Measurements from ENCODE around the gene SERPINA5.

Gene SERPINA5

GRCh38 chr14:94560751-94561655 is 20.2 kb upstream of the SERPINA5 start, which contains the start of gene SERPINA4:
Gene SERPINA4 (plus strand): TSS chr14:94561442. CDS start chr14:94563483, 2,041 bp downstream.
- no peaks in the 10 kb centered on the region for H3K9me3 ChIP-seq (ENCODE audit: low read length)
- H3K4me1 ChIP-seq (ENCODE audit: insufficient read depth, low read length), result no peaks in the 10 kb centered on the region
- H3K36me3 ChIP-seq (ENCODE audit: insufficient read depth, low read length), result no peaks in the 10 kb centered on the region
- H3K4me3 ChIP-seq (ENCODE audit: low read length), result no peak within 1 kb of the TSS
- H3K27me3 ChIP-seq (ENCODE audit: insufficient read depth, low read length), result no peaks in the 10 kb centered on the region
- H2AFZ ChIP-seq (ENCODE audit: low read depth, low read length), result no peak within 1 kb of the TSS

- no peaks in the 10 kb centered on the region for H3K9me3 ChIP-seq (ENCODE audit: low read length)
- no peaks in the 10 kb centered on the region for H3K36me3 ChIP-seq (ENCODE audit: insufficient read depth, low read length)
- no peak overlapping the region for H2AFZ ChIP-seq (ENCODE audit: low read depth, low read length)
- no peak overlapping the region for H3K4me3 ChIP-seq (ENCODE audit: low read length)
- no peaks in the 10 kb centered on the region for H3K4me1 ChIP-seq (ENCODE audit: insufficient read depth, low read length)
- no peaks in the 10 kb centered on the region for H3K27me3 ChIP-seq (ENCODE audit: insufficient read depth, low read length)
These were observed 19.6 kb upstream of the SERPINA5 start for GRCh38 chr14:94561656-94562010.

- H3K9me3 ChIP-seq (ENCODE audit: low read length), result no peaks in the 10 kb centered on the region
- no peaks in the 10 kb centered on the region for H3K36me3 ChIP-seq (ENCODE audit: insufficient read depth, low read length)
- no peaks in the 10 kb centered on the region for H3K4me1 ChIP-seq (ENCODE audit: insufficient read depth, low read length)
- H3K27me3 ChIP-seq (ENCODE audit: insufficient read depth, low read length), result no peaks in the 10 kb centered on the region
- H3K4me3 ChIP-seq (ENCODE audit: low read length), result no peak overlapping the region
- H2AFZ ChIP-seq (ENCODE audit: low read depth, low read length), result no peak overlapping the region
These were observed 19.2 kb upstream of the SERPINA5 start for GRCh38 chr14:94562022-94562421.

- no peaks in the 10 kb centered on the region for H3K36me3 ChIP-seq (ENCODE audit: insufficient read depth, low read length)
- no peak overlapping the region for H2AFZ ChIP-seq (ENCODE audit: low read depth, low read length)
- no peak overlapping the region for H3K4me3 ChIP-seq (ENCODE audit: low read length)
- no peaks in the 10 kb centered on the region for H3K27me3 ChIP-seq (ENCODE audit: insufficient read depth, low read length)
- no peaks in the 10 kb centered on the region for H3K4me1 ChIP-seq (ENCODE audit: insufficient read depth, low read length)
- no peaks in the 10 kb centered on the region for H3K9me3 ChIP-seq (ENCODE audit: low read length)
These were observed 18.0 kb upstream of the SERPINA5 start for GRCh38 chr14:94562941-94563883.

- no peaks in the 10 kb centered on the region for H3K4me1 ChIP-seq (ENCODE audit: insufficient read depth, low read length)
- H2AFZ ChIP-seq (ENCODE audit: low read depth, low read length), result no peak overlapping the region
- H3K9me3 ChIP-seq (ENCODE audit: low read length), result no peaks in the 10 kb centered on the region
- no peaks in the 10 kb centered on the region for H3K27me3 ChIP-seq (ENCODE audit: insufficient read depth, low read length)
- no peak overlapping the region for H3K4me3 ChIP-seq (ENCODE audit: low read length)
- no peaks in the 10 kb centered on the region for H3K36me3 ChIP-seq (ENCODE audit: insufficient read depth, low read length)
These were observed 16.8 kb upstream of the SERPINA5 start for GRCh38 chr14:94564381-94564780.

GRCh38 chr14:94568186-94568585 is 13.0 kb upstream of the SERPINA5 start:
- Histone ChIP-seq H3K4me3 (ENCODE audit: low read length) (no peak overlapping the region), H3K36me3 (ENCODE audit: insufficient read depth, low read length) (no peaks in the 10 kb centered on the region), H3K4me1 (ENCODE audit: insufficient read depth, low read length) (no peaks in the 10 kb centered on the region), H3K27me3 (ENCODE audit: insufficient read depth, low read length) (no peaks in the 10 kb centered on the region), H3K9me3 (ENCODE audit: low read length) (no peaks in the 10 kb centered on the region), H2AFZ (ENCODE audit: low read depth, low read length) (no peak overlapping the region)

- Histone ChIP-seq H3K9me3 (ENCODE audit: low read length) (no peaks in the 10 kb centered on the region), H3K4me3 (ENCODE audit: low read length) (no peak overlapping the region), H3K36me3 (ENCODE audit: insufficient read depth, low read length) (no peaks in the 10 kb centered on the region)
These were observed 11.7 kb upstream of the SERPINA5 start for GRCh38 chr14:94569381-94570001.

GRCh38 chr14:94570002-94570400 is 11.2 kb upstream of the SERPINA5 start:
- Histone ChIP-seq H3K36me3 (ENCODE audit: insufficient read depth, low read length) (no peaks in the 10 kb centered on the region), H3K27me3 (ENCODE audit: insufficient read depth, low read length) (no peaks in the 10 kb centered on the region)

More at GRCh38 chr14:94569381-94570001, 11.7 kb upstream of the SERPINA5 start:
- no peaks in the 10 kb centered on the region for H3K27me3 ChIP-seq (ENCODE audit: insufficient read depth, low read length)
- H2AFZ ChIP-seq (ENCODE audit: low read depth, low read length), result no peak overlapping the region
- no peaks in the 10 kb centered on the region for H3K4me1 ChIP-seq (ENCODE audit: insufficient read depth, low read length)

GRCh38 chr14:94570440-94570839 is 10.8 kb upstream of the SERPINA5 start:
- no peaks in the 10 kb centered on the region for H3K27me3 ChIP-seq (ENCODE audit: insufficient read depth, low read length)

More at GRCh38 chr14:94570002-94570400, 11.2 kb upstream of the SERPINA5 start:
- Histone ChIP-seq H3K9me3 (ENCODE audit: low read length) (no peaks in the 10 kb centered on the region), H3K4me1 (ENCODE audit: insufficient read depth, low read length) (no peaks in the 10 kb centered on the region), H3K4me3 (ENCODE audit: low read length) (no peak overlapping the region), H2AFZ (ENCODE audit: low read depth, low read length) (no peak overlapping the region)

GRCh38 chr14:94571395-94571794 is 9.8 kb upstream of the SERPINA5 start:
- no peak overlapping the region for H2AFZ ChIP-seq (ENCODE audit: low read depth, low read length)
- no peaks in the 10 kb centered on the region for H3K27me3 ChIP-seq (ENCODE audit: insufficient read depth, low read length)
- no peak overlapping the region for H3K4me3 ChIP-seq (ENCODE audit: low read length)
- H3K36me3 ChIP-seq (ENCODE audit: insufficient read depth, low read length), result no peaks in the 10 kb centered on the region
- no peaks in the 10 kb centered on the region for H3K9me3 ChIP-seq (ENCODE audit: low read length)
- no peaks in the 10 kb centered on the region for H3K4me1 ChIP-seq (ENCODE audit: insufficient read depth, low read length)

More at GRCh38 chr14:94570440-94570839, 10.8 kb upstream of the SERPINA5 start:
- H3K9me3 ChIP-seq (ENCODE audit: low read length), result no peaks in the 10 kb centered on the region
- H3K4me1 ChIP-seq (ENCODE audit: insufficient read depth, low read length), result no peaks in the 10 kb centered on the region
- no peak overlapping the region for H2AFZ ChIP-seq (ENCODE audit: low read depth, low read length)
- no peak overlapping the region for H3K4me3 ChIP-seq (ENCODE audit: low read length)
- no peaks in the 10 kb centered on the region for H3K36me3 ChIP-seq (ENCODE audit: insufficient read depth, low read length)

GRCh38 chr14:94571950-94572349 is 9.3 kb upstream of the SERPINA5 start:
- H3K9me3 ChIP-seq (ENCODE audit: low read length), result no peaks in the 10 kb centered on the region
- no peaks in the 10 kb centered on the region for H3K4me1 ChIP-seq (ENCODE audit: insufficient read depth, low read length)
- H2AFZ ChIP-seq (ENCODE audit: low read depth, low read length), result no peak overlapping the region
- no peaks in the 10 kb centered on the region for H3K27me3 ChIP-seq (ENCODE audit: insufficient read depth, low read length)
- no peak overlapping the region for H3K4me3 ChIP-seq (ENCODE audit: low read length)
- H3K36me3 ChIP-seq (ENCODE audit: insufficient read depth, low read length), result no peaks in the 10 kb centered on the region

- no peaks in the 10 kb centered on the region for H3K9me3 ChIP-seq (ENCODE audit: low read length)
- H2AFZ ChIP-seq (ENCODE audit: low read depth, low read length), result no peak overlapping the region
- no peaks in the 10 kb centered on the region for H3K4me1 ChIP-seq (ENCODE audit: insufficient read depth, low read length)
- H3K27me3 ChIP-seq (ENCODE audit: insufficient read depth, low read length), result no peaks in the 10 kb centered on the region
- no peaks in the 10 kb centered on the region for H3K36me3 ChIP-seq (ENCODE audit: insufficient read depth, low read length)
- H3K4me3 ChIP-seq (ENCODE audit: low read length), result no peak overlapping the region
These were observed 8.5 kb upstream of the SERPINA5 start for GRCh38 chr14:94572637-94573303.
